GM23338 (cell line): ENCODE results near the gene SNTG2.

Experiments used
- EZH2 ChIP-seq: fragments of 200-600 bp; sonication (generic); IDR thresholded peaks from one replicate; pipeline ENCODE4 v1.8.0; 2017; ENCODE audit warnings: antibody characterized with exemption, mild to moderate bottlenecking, low read depth; ENCODE audit not compliant: unreplicated experiment
- TF ChIP-seq, protein P1 (sequence below), 2 experiments: fragments of 200-600 bp in 1 of 2; sonication (generic) in 1 of 2; conservative IDR thresholded peaks; 2 replicates each; pipeline versions ENCODE4 v1.5.1 to v1.6.1; 2016 to 2017; ENCODE audit warnings: antibody characterized with exemption in 2 of 2, low read depth in 2 of 2, mild to moderate bottlenecking in 2 of 2, moderate library complexity in 1 of 2
- TF ChIP-seq, protein P2 (sequence below): IDR thresholded peaks from one replicate; pipeline ENCODE4 v1.6.1; 2018; ENCODE audit warnings: antibody characterized with exemption; ENCODE audit not compliant: unreplicated experiment

DNA sequence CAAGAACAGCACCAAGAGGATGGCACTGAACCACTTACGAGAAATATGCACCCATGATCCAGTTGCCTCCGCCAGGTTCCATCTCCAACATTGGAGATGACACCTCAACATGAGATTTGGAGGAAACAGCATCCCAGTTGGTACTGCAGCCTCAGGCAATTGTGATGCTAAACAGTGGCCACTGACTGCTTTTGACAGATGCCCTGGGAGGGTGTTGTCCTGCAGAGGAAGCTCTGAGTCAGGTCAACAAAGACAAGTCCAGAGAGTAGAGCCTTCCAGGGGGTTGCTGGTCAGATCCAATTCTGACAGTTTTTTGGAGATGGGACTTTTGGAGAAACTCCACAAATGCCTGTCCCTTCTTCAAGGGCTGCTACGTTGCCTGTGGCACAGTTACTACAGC lies 82.4 kb downstream of the SNTG2 start:
- TF ChIP-seq, protein P1, sequence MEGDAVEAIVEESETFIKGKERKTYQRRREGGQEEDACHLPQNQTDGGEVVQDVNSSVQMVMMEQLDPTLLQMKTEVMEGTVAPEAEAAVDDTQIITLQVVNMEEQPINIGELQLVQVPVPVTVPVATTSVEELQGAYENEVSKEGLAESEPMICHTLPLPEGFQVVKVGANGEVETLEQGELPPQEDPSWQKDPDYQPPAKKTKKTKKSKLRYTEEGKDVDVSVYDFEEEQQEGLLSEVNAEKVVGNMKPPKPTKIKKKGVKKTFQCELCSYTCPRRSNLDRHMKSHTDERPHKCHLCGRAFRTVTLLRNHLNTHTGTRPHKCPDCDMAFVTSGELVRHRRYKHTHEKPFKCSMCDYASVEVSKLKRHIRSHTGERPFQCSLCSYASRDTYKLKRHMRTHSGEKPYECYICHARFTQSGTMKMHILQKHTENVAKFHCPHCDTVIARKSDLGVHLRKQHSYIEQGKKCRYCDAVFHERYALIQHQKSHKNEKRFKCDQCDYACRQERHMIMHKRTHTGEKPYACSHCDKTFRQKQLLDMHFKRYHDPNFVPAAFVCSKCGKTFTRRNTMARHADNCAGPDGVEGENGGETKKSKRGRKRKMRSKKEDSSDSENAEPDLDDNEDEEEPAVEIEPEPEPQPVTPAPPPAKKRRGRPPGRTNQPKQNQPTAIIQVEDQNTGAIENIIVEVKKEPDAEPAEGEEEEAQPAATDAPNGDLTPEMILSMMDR (conservative IDR thresholded peaks at IDR 0.05; ENCODE audit: low read depth in 2 of 2), result no peak
- no peak for TF ChIP-seq EZH2
- TF ChIP-seq, protein P2, sequence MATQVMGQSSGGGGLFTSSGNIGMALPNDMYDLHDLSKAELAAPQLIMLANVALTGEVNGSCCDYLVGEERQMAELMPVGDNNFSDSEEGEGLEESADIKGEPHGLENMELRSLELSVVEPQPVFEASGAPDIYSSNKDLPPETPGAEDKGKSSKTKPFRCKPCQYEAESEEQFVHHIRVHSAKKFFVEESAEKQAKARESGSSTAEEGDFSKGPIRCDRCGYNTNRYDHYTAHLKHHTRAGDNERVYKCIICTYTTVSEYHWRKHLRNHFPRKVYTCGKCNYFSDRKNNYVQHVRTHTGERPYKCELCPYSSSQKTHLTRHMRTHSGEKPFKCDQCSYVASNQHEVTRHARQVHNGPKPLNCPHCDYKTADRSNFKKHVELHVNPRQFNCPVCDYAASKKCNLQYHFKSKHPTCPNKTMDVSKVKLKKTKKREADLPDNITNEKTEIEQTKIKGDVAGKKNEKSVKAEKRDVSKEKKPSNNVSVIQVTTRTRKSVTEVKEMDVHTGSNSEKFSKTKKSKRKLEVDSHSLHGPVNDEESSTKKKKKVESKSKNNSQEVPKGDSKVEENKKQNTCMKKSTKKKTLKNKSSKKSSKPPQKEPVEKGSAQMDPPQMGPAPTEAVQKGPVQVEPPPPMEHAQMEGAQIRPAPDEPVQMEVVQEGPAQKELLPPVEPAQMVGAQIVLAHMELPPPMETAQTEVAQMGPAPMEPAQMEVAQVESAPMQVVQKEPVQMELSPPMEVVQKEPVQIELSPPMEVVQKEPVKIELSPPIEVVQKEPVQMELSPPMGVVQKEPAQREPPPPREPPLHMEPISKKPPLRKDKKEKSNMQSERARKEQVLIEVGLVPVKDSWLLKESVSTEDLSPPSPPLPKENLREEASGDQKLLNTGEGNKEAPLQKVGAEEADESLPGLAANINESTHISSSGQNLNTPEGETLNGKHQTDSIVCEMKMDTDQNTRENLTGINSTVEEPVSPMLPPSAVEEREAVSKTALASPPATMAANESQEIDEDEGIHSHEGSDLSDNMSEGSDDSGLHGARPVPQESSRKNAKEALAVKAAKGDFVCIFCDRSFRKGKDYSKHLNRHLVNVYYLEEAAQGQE, result no peak
